ENCODE results near the gene SLC39A1.

Gene SLC39A1

GRCh38 chr1:153932156-153933131, 30.9 kb downstream of the SLC39A1 start:
- Mint-ChIP-seq H3K4me1 (peaks cover 14% of the 10 kb centered on the region), H3K27me3 (no peaks in the 10 kb centered on the region), H3K27ac (no peak overlapping the region), H3K4me3 (no peak overlapping the region), H3K9me3 (no peaks in the 10 kb centered on the region), H3K36me3 (peaks cover 63% of the 10 kb centered on the region)
- no peak for ATAC-seq

- no peaks in the 10 kb centered on the region for H3K9me3 Mint-ChIP-seq
- no peak overlapping the region for H3K27ac Mint-ChIP-seq
- peaks cover 14% of the 10 kb centered on the region for H3K4me1 Mint-ChIP-seq
- no peak for ATAC-seq
- peaks cover 45% of the 10 kb centered on the region for H3K36me3 Mint-ChIP-seq
- H3K4me3 Mint-ChIP-seq, result no peak overlapping the region
- no peaks in the 10 kb centered on the region for H3K27me3 Mint-ChIP-seq
Observed at GRCh38 chr1:153929981-153930948, 33.1 kb downstream of the SLC39A1 start.

- Mint-ChIP-seq H3K4me1 (peaks cover 9% of the 10 kb centered on the region), H3K36me3 (peaks cover 36% of the 10 kb centered on the region), H3K4me3 (no peak overlapping the region), H3K27ac (peak overlapping the region; percentile 58), H3K9me3 (no peaks in the 10 kb centered on the region), H3K27me3 (no peaks in the 10 kb centered on the region)
- ATAC-seq, result no peak
Observed at GRCh38 chr1:153929426-153929825, 33.9 kb downstream of the SLC39A1 start.

- no peaks in the 10 kb centered on the region for H3K9me3 Mint-ChIP-seq
- ATAC-seq, result no peak
- H3K27ac Mint-ChIP-seq, result peak overlapping the region; percentile 58
- no peaks in the 10 kb centered on the region for H3K27me3 Mint-ChIP-seq
- peaks cover 14% of the 10 kb centered on the region for H3K4me1 Mint-ChIP-seq
- peaks cover 31% of the 10 kb centered on the region for H3K36me3 Mint-ChIP-seq
- no peak overlapping the region for H3K4me3 Mint-ChIP-seq
Observed at GRCh38 chr1:153928791-153929341, 34.5 kb downstream of the SLC39A1 start.

GRCh38 chr1:153928245-153928644, 35.1 kb downstream of the SLC39A1 start:
- peak overlapping the region; percentile 58 for H3K27ac Mint-ChIP-seq
- H3K36me3 Mint-ChIP-seq, result peaks cover 32% of the 10 kb centered on the region
- H3K4me1 Mint-ChIP-seq, result peaks cover 14% of the 10 kb centered on the region
- H3K27me3 Mint-ChIP-seq, result no peaks in the 10 kb centered on the region
- ATAC-seq, result no peak
- H3K4me3 Mint-ChIP-seq, result no peak overlapping the region
- no peaks in the 10 kb centered on the region for H3K9me3 Mint-ChIP-seq

- Mint-ChIP-seq H3K4me3 (no peak overlapping the region), H3K9me3 (no peaks in the 10 kb centered on the region), H3K4me1 (peaks cover 21% of the 10 kb centered on the region), H3K27me3 (no peaks in the 10 kb centered on the region), H3K36me3 (peaks cover 19% of the 10 kb centered on the region), H3K27ac (no peak overlapping the region)
- ATAC-seq, result no peak
Observed at GRCh38 chr1:153926405-153926804, 36.9 kb downstream of the SLC39A1 start.

- Mint-ChIP-seq H3K4me1 (peaks cover 44% of the 10 kb centered on the region), H3K4me3 (peak within 1 kb of the TSS; percentile 100), H3K9me3 (no peaks in the 10 kb centered on the region), H3K27ac (peak within 1 kb of the TSS; percentile 94), H3K36me3 (peaks cover 5% of the 10 kb centered on the region), H3K27me3 (no peaks in the 10 kb centered on the region)
- peak; percentile 99 for ATAC-seq
Observed at GRCh38 chr1:153922972-153923925, 40.1 kb downstream of the SLC39A1 start, which contains the start of gene GATAD2B. Gene GATAD2B (minus strand): TSS chr1:153922972. CDS start chr1:153828347, 94,625 bp downstream.

- Mint-ChIP-seq H3K9me3 (no peaks in the 10 kb centered on the region), H3K4me3 (peak overlapping the region; percentile 100), H3K4me1 (peaks cover 50% of the 10 kb centered on the region), H3K36me3 (peaks cover 12% of the 10 kb centered on the region), H3K27ac (peak overlapping the region; percentile 94), H3K27me3 (no peaks in the 10 kb centered on the region)
- peak; percentile 58 for ATAC-seq
Observed at GRCh38 chr1:153922076-153922971, 41.0 kb downstream of the SLC39A1 start.

- peaks cover 12% of the 10 kb centered on the region for H3K36me3 Mint-ChIP-seq
- ATAC-seq, result no peak
- H3K27me3 Mint-ChIP-seq, result no peaks in the 10 kb centered on the region
- peak overlapping the region; percentile 94 for H3K27ac Mint-ChIP-seq
- H3K4me1 Mint-ChIP-seq, result peaks cover 50% of the 10 kb centered on the region
- H3K9me3 Mint-ChIP-seq, result no peaks in the 10 kb centered on the region
- H3K4me3 Mint-ChIP-seq, result peak overlapping the region; percentile 100
Observed at GRCh38 chr1:153921803-153922075, 41.6 kb downstream of the SLC39A1 start.

- H3K9me3 Mint-ChIP-seq, result no peaks in the 10 kb centered on the region
- H3K36me3 Mint-ChIP-seq, result peaks cover 14% of the 10 kb centered on the region
- no peaks in the 10 kb centered on the region for H3K27me3 Mint-ChIP-seq
- ATAC-seq, result no peak
- H3K4me3 Mint-ChIP-seq, result peak overlapping the region; percentile 100
- H3K4me1 Mint-ChIP-seq, result peaks cover 52% of the 10 kb centered on the region
- peak overlapping the region; percentile 94 for H3K27ac Mint-ChIP-seq
Observed at GRCh38 chr1:153921080-153921802, 42.1 kb downstream of the SLC39A1 start.

GRCh38 chr1:153919876-153920852, 43.2 kb downstream of the SLC39A1 start:
- H3K4me3 Mint-ChIP-seq, result peak overlapping the region; percentile 62
- peaks cover 19% of the 10 kb centered on the region for H3K36me3 Mint-ChIP-seq
- H3K4me1 Mint-ChIP-seq, result peaks cover 58% of the 10 kb centered on the region
- no peaks in the 10 kb centered on the region for H3K27me3 Mint-ChIP-seq
- ATAC-seq, result no peak
- H3K27ac Mint-ChIP-seq, result peak overlapping the region; percentile 94
- no peaks in the 10 kb centered on the region for H3K9me3 Mint-ChIP-seq

GRCh38 chr1:153916297-153916696, 47.0 kb downstream of the SLC39A1 start:
- ATAC-seq, result no peak
- H3K27me3 Mint-ChIP-seq, result no peaks in the 10 kb centered on the region
- H3K4me3 Mint-ChIP-seq, result no peak overlapping the region
- peaks cover 23% of the 10 kb centered on the region for H3K36me3 Mint-ChIP-seq
- H3K9me3 Mint-ChIP-seq, result peaks cover 3% of the 10 kb centered on the region
- H3K27ac Mint-ChIP-seq, result no peak overlapping the region
- peaks cover 55% of the 10 kb centered on the region for H3K4me1 Mint-ChIP-seq

All from stimulated activated memory B cell treated with anti-CD40 and anti-IgM and Interleukin-4, amounts not matched to agents 10 μg/mL and 1 μg/mL and 100 μg/mL, for 72 hours (primary cell).